ENCODE measurements around the gene SCN5A.

DNA sequence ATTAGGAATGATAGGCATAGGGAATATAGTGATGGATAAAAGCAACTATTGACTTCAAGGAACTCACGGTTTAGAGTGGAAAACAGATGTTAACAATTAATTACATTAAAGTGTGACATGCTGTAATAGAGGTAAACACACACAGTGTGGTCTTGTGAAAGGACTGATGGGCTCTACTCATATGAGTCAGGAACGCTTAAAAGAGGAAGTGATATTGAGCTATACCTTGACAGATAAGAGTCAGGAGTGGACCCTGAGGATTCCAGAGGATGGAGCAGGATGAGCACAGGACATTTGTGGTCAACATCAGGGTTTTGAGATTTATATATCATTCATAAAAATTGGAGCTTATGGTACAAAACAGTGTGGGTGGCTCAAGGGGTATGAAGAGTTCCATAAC is 142.4 kb downstream of the SCN5A start:
- TF ChIP-seq EZH2 (IDR thresholded peaks at IDR 0.05; ENCODE audit: low read length), result no peak
- TF ChIP-seq, protein P1, sequence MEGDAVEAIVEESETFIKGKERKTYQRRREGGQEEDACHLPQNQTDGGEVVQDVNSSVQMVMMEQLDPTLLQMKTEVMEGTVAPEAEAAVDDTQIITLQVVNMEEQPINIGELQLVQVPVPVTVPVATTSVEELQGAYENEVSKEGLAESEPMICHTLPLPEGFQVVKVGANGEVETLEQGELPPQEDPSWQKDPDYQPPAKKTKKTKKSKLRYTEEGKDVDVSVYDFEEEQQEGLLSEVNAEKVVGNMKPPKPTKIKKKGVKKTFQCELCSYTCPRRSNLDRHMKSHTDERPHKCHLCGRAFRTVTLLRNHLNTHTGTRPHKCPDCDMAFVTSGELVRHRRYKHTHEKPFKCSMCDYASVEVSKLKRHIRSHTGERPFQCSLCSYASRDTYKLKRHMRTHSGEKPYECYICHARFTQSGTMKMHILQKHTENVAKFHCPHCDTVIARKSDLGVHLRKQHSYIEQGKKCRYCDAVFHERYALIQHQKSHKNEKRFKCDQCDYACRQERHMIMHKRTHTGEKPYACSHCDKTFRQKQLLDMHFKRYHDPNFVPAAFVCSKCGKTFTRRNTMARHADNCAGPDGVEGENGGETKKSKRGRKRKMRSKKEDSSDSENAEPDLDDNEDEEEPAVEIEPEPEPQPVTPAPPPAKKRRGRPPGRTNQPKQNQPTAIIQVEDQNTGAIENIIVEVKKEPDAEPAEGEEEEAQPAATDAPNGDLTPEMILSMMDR (optimal IDR thresholded peaks at IDR 0.05 in 1 of 3, IDR thresholded peaks at IDR 0.05 in 1 of 3, conservative IDR thresholded peaks at IDR 0.05 in 1 of 3; ENCODE audit: extremely low read depth in 1 of 3, insufficient read depth in 2 of 3, low read length in 3 of 3), result no peak
